ENCODE data around the gene GATAD2A.

Gene GATAD2A

GRCh38 chr19:19382118-19382517 lies 23.4 kb upstream of the GATAD2A start:
- H3K27me3 ChIP-seq (ENCODE audit: insufficient read depth, low read length) = no peaks in the 10 kb centered on the region
- no peak overlapping the region for H3K4me2 ChIP-seq (ENCODE audit: low read length)
- H3K36me3 ChIP-seq (ENCODE audit: control insufficient read depth in 1 of 2, insufficient read depth in 2 of 2, low read length in 2 of 2) = no peaks in the 10 kb centered on the region
- H3K4me3 ChIP-seq (ENCODE audit: low read depth, low read length) = no peak overlapping the region
- H3K14ac ChIP-seq (ENCODE audit: low read length) = no peak overlapping the region
- no peak overlapping the region for H4K91ac ChIP-seq (ENCODE audit: low read depth, low read length)
- H3K9ac ChIP-seq (ENCODE audit: low read length) = peak overlapping the region; percentile 27
- H2BK5ac ChIP-seq (ENCODE audit: low read depth, low read length, poor library complexity) = no peak overlapping the region
- no peak overlapping the region for H3K18ac ChIP-seq (ENCODE audit: low read length)
- H2AFZ ChIP-seq (ENCODE audit: insufficient read depth, low read length, poor library complexity) = no peak overlapping the region
- H3K79me2 ChIP-seq (ENCODE audit: control insufficient read depth, insufficient read depth, low read length, poor library complexity) = peaks cover 16% of the 10 kb centered on the region
- no peak overlapping the region for H2BK120ac ChIP-seq (ENCODE audit: insufficient read depth, low read length, poor library complexity)
- DNase-seq = peak; percentile 23 to 46
- H4K8ac ChIP-seq (ENCODE audit: low read depth, low read length) = no peak overlapping the region
- no CpG with 5 or more reads among the region's 8 CpGs for WGBS (ENCODE audit: extremely low coverage, insufficient coverage, insufficient read length)
- no peak overlapping the region for H3K23ac ChIP-seq (ENCODE audit: low read length)
- H3K4ac ChIP-seq (ENCODE audit: low read depth, low read length) = no peak overlapping the region
- H3K4me1 ChIP-seq (ENCODE audit: control insufficient read depth in 1 of 2, insufficient read depth in 2 of 2, low read length in 2 of 2) = peaks cover 18 to 21% of the 10 kb centered on the region in 2 experiments
- no peak overlapping the region for H2BK12ac ChIP-seq (ENCODE audit: low read length)
- H3K27ac ChIP-seq (ENCODE audit: low read depth, low read length) = no peak overlapping the region
- H3K79me1 ChIP-seq (ENCODE audit: low read length) = peaks cover 32% of the 10 kb centered on the region
- H2AK5ac ChIP-seq (ENCODE audit: low read length) = no peak overlapping the region
- no peak overlapping the region for H4K12ac ChIP-seq (ENCODE audit: low read depth, low read length)
- H3K9me3 ChIP-seq (ENCODE audit: insufficient read depth, low read depth, low read length) = no peaks in the 10 kb centered on the region

GRCh38 chr19:19384486-19384885 lies 21.0 kb upstream of the GATAD2A start:
- Histone ChIP-seq H2AK5ac (ENCODE audit: low read length) (peak overlapping the region; percentile 18), H3K36me3 (ENCODE audit: control insufficient read depth in 1 of 2, insufficient read depth in 2 of 2, low read length in 2 of 2) (no peaks in the 10 kb centered on the region), H2BK5ac (ENCODE audit: low read depth, low read length, poor library complexity) (peak overlapping the region; percentile 63), H2BK12ac (ENCODE audit: low read length) (peak overlapping the region; percentile 56), H3K4me1 (ENCODE audit: control insufficient read depth in 1 of 2, insufficient read depth in 2 of 2, low read length in 2 of 2) (peaks cover 10 to 26% of the 10 kb centered on the region in 2 experiments), H3K23ac (ENCODE audit: low read length) (no peak overlapping the region), H4K8ac (ENCODE audit: low read depth, low read length) (peak overlapping the region; percentile 68), H2BK120ac (ENCODE audit: insufficient read depth, low read length, poor library complexity) (peak overlapping the region; percentile 64), H3K27ac (ENCODE audit: low read depth, low read length) (no peak overlapping the region), H3K4me2 (ENCODE audit: low read length) (peak overlapping the region; percentile 67), H4K12ac (ENCODE audit: low read depth, low read length) (peak overlapping the region; percentile 86), H3K14ac (ENCODE audit: low read length) (peak overlapping the region; percentile 83), H4K91ac (ENCODE audit: low read depth, low read length) (peak overlapping the region; percentile 82), H3K79me2 (ENCODE audit: control insufficient read depth, insufficient read depth, low read length, poor library complexity) (peaks cover 21% of the 10 kb centered on the region), H2AFZ (ENCODE audit: insufficient read depth, low read length, poor library complexity) (no peak overlapping the region), H3K4ac (ENCODE audit: low read depth, low read length) (peak overlapping the region; percentile 31), H3K18ac (ENCODE audit: low read length) (peak overlapping the region; percentile 17), H3K27me3 (ENCODE audit: insufficient read depth, low read length) (no peaks in the 10 kb centered on the region), H3K9me3 (ENCODE audit: insufficient read depth, low read depth, low read length) (no peaks in the 10 kb centered on the region), H3K9ac (ENCODE audit: low read length) (no peak overlapping the region), H3K4me3 (ENCODE audit: low read depth, low read length) (no peak overlapping the region), H3K79me1 (ENCODE audit: low read length) (peaks cover 23% of the 10 kb centered on the region)
- no CpG with 5 or more reads among the region's 13 CpGs for WGBS (ENCODE audit: extremely low coverage, insufficient coverage, insufficient read length)
- DNase-seq = no peak

- Histone ChIP-seq H3K9ac (ENCODE audit: low read length) (peak overlapping the region; percentile 95), H3K18ac (ENCODE audit: low read length) (peak overlapping the region; percentile 80), H3K4me1 (ENCODE audit: control insufficient read depth in 1 of 2, insufficient read depth in 2 of 2, low read length in 2 of 2) (peaks cover 10 to 27% of the 10 kb centered on the region in 2 experiments), H3K36me3 (ENCODE audit: control insufficient read depth in 1 of 2, insufficient read depth in 2 of 2, low read length in 2 of 2) (no peaks in the 10 kb centered on the region), H2AK5ac (ENCODE audit: low read length) (no peak overlapping the region), H3K79me1 (ENCODE audit: low read length) (peaks cover 23% of the 10 kb centered on the region), H3K23ac (ENCODE audit: low read length) (no peak overlapping the region), H3K4me2 (ENCODE audit: low read length) (peak overlapping the region; percentile 99), H2AFZ (ENCODE audit: insufficient read depth, low read length, poor library complexity) (peak overlapping the region; percentile 33), H4K12ac (ENCODE audit: low read depth, low read length) (peak overlapping the region; percentile 86), H2BK12ac (ENCODE audit: low read length) (no peak overlapping the region), H3K79me2 (ENCODE audit: control insufficient read depth, insufficient read depth, low read length, poor library complexity) (peaks cover 24% of the 10 kb centered on the region), H4K8ac (ENCODE audit: low read depth, low read length) (peak overlapping the region; percentile 68), H2BK5ac (ENCODE audit: low read depth, low read length, poor library complexity) (peak overlapping the region; percentile 63), H3K9me3 (ENCODE audit: insufficient read depth, low read depth, low read length) (no peaks in the 10 kb centered on the region), H3K27me3 (ENCODE audit: insufficient read depth, low read length) (no peaks in the 10 kb centered on the region), H3K4me3 (ENCODE audit: low read depth, low read length) (peak overlapping the region; percentile 91), H3K4ac (ENCODE audit: low read depth, low read length) (peak overlapping the region; percentile 31), H4K91ac (ENCODE audit: low read depth, low read length) (peak overlapping the region; percentile 91), H3K27ac (ENCODE audit: low read depth, low read length) (peak overlapping the region; percentile 98), H3K14ac (ENCODE audit: low read length) (peak overlapping the region; percentile 85), H2BK120ac (ENCODE audit: insufficient read depth, low read length, poor library complexity) (peak overlapping the region; percentile 64)
- DNase-seq = peak; percentile 100
- WGBS (ENCODE audit: extremely low coverage, insufficient coverage, insufficient read length) = no CpG with 5 or more reads among the region's 75 CpGs
These were observed 20.2 kb upstream of the GATAD2A start for GRCh38 chr19:19385131-19385895.

- H2AK5ac ChIP-seq (ENCODE audit: low read length) = peak overlapping the region; percentile 81
- no peak overlapping the region for H3K23ac ChIP-seq (ENCODE audit: low read length)
- H3K4ac ChIP-seq (ENCODE audit: low read depth, low read length) = peak overlapping the region; percentile 98
- H3K4me2 ChIP-seq (ENCODE audit: low read length) = peak overlapping the region; percentile 99
- peak overlapping the region; percentile 82 for H2BK120ac ChIP-seq (ENCODE audit: insufficient read depth, low read length, poor library complexity)
- peak overlapping the region; percentile 86 for H2BK5ac ChIP-seq (ENCODE audit: low read depth, low read length, poor library complexity)
- H3K27me3 ChIP-seq (ENCODE audit: insufficient read depth, low read length) = no peaks in the 10 kb centered on the region
- H2AFZ ChIP-seq (ENCODE audit: insufficient read depth, low read length, poor library complexity) = peak overlapping the region; percentile 58
- H2BK12ac ChIP-seq (ENCODE audit: low read length) = peak overlapping the region; percentile 37
- H3K4me1 ChIP-seq (ENCODE audit: control insufficient read depth in 1 of 2, insufficient read depth in 2 of 2, low read length in 2 of 2) = peaks cover 10 to 25% of the 10 kb centered on the region in 2 experiments
- no peaks in the 10 kb centered on the region for H3K36me3 ChIP-seq (ENCODE audit: control insufficient read depth in 1 of 2, insufficient read depth in 2 of 2, low read length in 2 of 2)
- H3K18ac ChIP-seq (ENCODE audit: low read length) = peak overlapping the region; percentile 80
- no CpG with 5 or more reads among the region's 75 CpGs for WGBS (ENCODE audit: extremely low coverage, insufficient coverage, insufficient read length)
- H3K9me3 ChIP-seq (ENCODE audit: insufficient read depth, low read depth, low read length) = no peaks in the 10 kb centered on the region
- peaks cover 23% of the 10 kb centered on the region for H3K79me1 ChIP-seq (ENCODE audit: low read length)
- H4K8ac ChIP-seq (ENCODE audit: low read depth, low read length) = peak overlapping the region; percentile 77
- peak overlapping the region; percentile 95 for H3K9ac ChIP-seq (ENCODE audit: low read length)
- H3K27ac ChIP-seq (ENCODE audit: low read depth, low read length) = peak overlapping the region; percentile 98
- H4K12ac ChIP-seq (ENCODE audit: low read depth, low read length) = peak overlapping the region; percentile 78
- peaks cover 24% of the 10 kb centered on the region for H3K79me2 ChIP-seq (ENCODE audit: control insufficient read depth, insufficient read depth, low read length, poor library complexity)
- H4K91ac ChIP-seq (ENCODE audit: low read depth, low read length) = peak overlapping the region; percentile 91
- peak overlapping the region; percentile 91 for H3K4me3 ChIP-seq (ENCODE audit: low read depth, low read length)
- DNase-seq = peak; percentile 74 to 76
- peak overlapping the region; percentile 85 for H3K14ac ChIP-seq (ENCODE audit: low read length)
These were observed 19.3 kb upstream of the GATAD2A start for GRCh38 chr19:19385896-19386869.

Data from trophoblast cell (in vitro differentiated cells and primary cell).